Measurements from ENCODE around the gene TRIP10. TPM values are rescaled to one million over a fixed set of nuclear protein-coding genes. Genes with fewer than 3 reads are reported as not detected.

The TRIP10 gene
- total and polyA plus RNA-seq, 2 of the 8 experiments (the other 6 are each of a cell fraction or from before 2014, with no cell fraction given): 27.8 to 69.5 TPM

GRCh38 chr19:6745965-6746364 is 6.5 kb downstream of the TRIP10 start:
- ChIA-PET POLR2A (ENCODE audit: partially characterized antibody) (interaction anchor here (1.4 kb wide), 1 partner anchor 18 kb away, joined by 4 read pairs; no protein-coding TSS in a partner anchor), CTCF (ENCODE audit: partially characterized antibody) (no interaction called here)
- H2BK15ac ChIP-seq (ENCODE audit: low read length): no peak overlapping the region
- no peak overlapping the region for H3K4me3 ChIP-seq (ENCODE audit: extremely low read depth in 1 of 4, insufficient read depth in 2 of 4, low read depth in 3 of 4, low read length in 4 of 4)
- H3K4me2 ChIP-seq (ENCODE audit: insufficient read depth in 1 of 2, low read depth in 2 of 2, low read length in 2 of 2): no peak overlapping the region
- peaks cover 2% of the 10 kb centered on the region for H3K79me1 ChIP-seq (ENCODE audit: low read depth, low read length)
- no peaks in the 10 kb centered on the region for H3K9me3 ChIP-seq (ENCODE audit: insufficient read depth in 2 of 2, low read depth in 1 of 2, low read length in 1 of 2)
- H2AFZ ChIP-seq (ENCODE audit: low read length): no peak overlapping the region
- no peak overlapping the region for H3K56ac ChIP-seq (replicated peaks; ENCODE audit: insufficient read length, low read depth, low read length)
- H4K20me1 ChIP-seq (replicated peaks in 1 of 2; ENCODE audit: control insufficient read depth in 1 of 2, insufficient read depth in 2 of 2, low read length in 2 of 2): peaks cover 0 to 6% of the 10 kb centered on the region in 2 experiments
- H2BK120ac ChIP-seq (replicated peaks; ENCODE audit: low read depth, low read length): no peak overlapping the region
- H2BK20ac ChIP-seq (ENCODE audit: low read length): no peak overlapping the region
- H3K36me3 ChIP-seq (ENCODE audit: control insufficient read depth in 2 of 4, insufficient read depth in 4 of 4, low read length in 3 of 4): peaks cover 31 to 85% (median 52%) of the 10 kb centered on the region in 4 experiments
- no peak overlapping the region for H3K18ac ChIP-seq (ENCODE audit: extremely low read depth, low read length)
- no peak overlapping the region for H3K23ac ChIP-seq (ENCODE audit: insufficient read length)
- no peak overlapping the region for H4K91ac ChIP-seq (replicated peaks; ENCODE audit: insufficient read length, low read length)
- FAIRE-seq: no peak
- H2BK12ac ChIP-seq (ENCODE audit: low read depth, low read length): no peak overlapping the region
- no peak overlapping the region for H3K4ac ChIP-seq (replicated peaks; ENCODE audit: insufficient read length, low read depth, low read length)
- peaks cover 0 to 11% of the 10 kb centered on the region in 2 experiments; a peak in 1 of 4 replicates for H3K79me2 ChIP-seq (ENCODE audit: control insufficient read depth in 1 of 2, insufficient read depth in 2 of 2, low read length in 2 of 2)
- no peak overlapping the region for H4K5ac ChIP-seq (ENCODE audit: insufficient read length, low read depth, low read length)
- no peak overlapping the region for H3K9ac ChIP-seq (replicated peaks in 1 of 4; ENCODE audit: extremely low read depth in 1 of 4, low read depth in 3 of 4, low read length in 3 of 4)
- H3K4me1 ChIP-seq (replicated peaks in 1 of 4; ENCODE audit: control insufficient read depth in 3 of 4, insufficient read depth in 4 of 4, low read length in 3 of 4): peaks cover 0 to 16% (median 11%) of the 10 kb centered on the region in 4 experiments; a peak in 5 of 7 replicates
- peaks cover under 1% of the 10 kb centered on the region; the same call in 1 of the 2 replicates for H3K23me2 ChIP-seq (ENCODE audit: low read depth, low read length)
- no peak overlapping the region for H2AK5ac ChIP-seq (ENCODE audit: low read depth, low read length)
- H3K14ac ChIP-seq (ENCODE audit: insufficient read length): no peak overlapping the region
- H3K27ac ChIP-seq (ENCODE audit: low read depth, low read length): no peak overlapping the region
- WGBS, 2 experiments (ENCODE audit: extremely low coverage in 1 of 2, insufficient coverage in 1 of 2, insufficient read length in 1 of 2, insufficient replicate concordance in 2 of 2, low coverage in 1 of 2, low lambda C conversion rate in 2 of 2, missing lambda C conversion rate in 1 of 2): 92% methylated on average over 4 of the region's 24 CpGs; no CpG with 5 or more reads in 1 of the 2 experiments
- no peak overlapping the region for H2BK5ac ChIP-seq (ENCODE audit: low read depth, low read length)
- no peak overlapping the region for H4K8ac ChIP-seq (ENCODE audit: extremely low read depth, insufficient read depth, low read length)
- no peak for DNase-seq (ENCODE audit: low read depth in 1 of 2, low spot score in 2 of 2)
- no peaks in the 10 kb centered on the region for H3K27me3 ChIP-seq (replicated peaks in 1 of 4; ENCODE audit: control insufficient read depth in 3 of 4, extremely low read depth in 1 of 4, insufficient read depth in 3 of 4, low read length in 3 of 4)
- TF ChIP-seq KDM4A (IDR thresholded peaks at IDR 0.05; ENCODE audit: low read depth, low read length, severe bottlenecking): no peak
- no peak for TF ChIP-seq CEBPB (IDR thresholded peaks at IDR 0.05; ENCODE audit: low read depth, low read length)
- no peak for TF ChIP-seq CHD2 (IDR thresholded peaks at IDR 0.05; ENCODE audit: low read length)
- no peak for TF ChIP-seq CBX5 (IDR thresholded peaks at IDR 0.05; ENCODE audit: low read depth, low read length)
- TF ChIP-seq SIRT6 (IDR thresholded peaks at IDR 0.05; ENCODE audit: low read length): no peak
- no peak for TF ChIP-seq ATF2 (IDR thresholded peaks at IDR 0.05; ENCODE audit: low read length)
